GM12872 (cell line): ENCODE measurements around the gene CXorf38.
A peak's percentile ranks its signal among the peaks of the same experiment; 100 is the strongest.

ENCODE experiments used
- TF ChIP-seq, protein P1 (sequence below): IDR thresholded peaks from 3 replicates; pipeline ENCODE4 v1.5.1; 2011; ENCODE audit warnings: low read depth, mild to moderate bottlenecking, low read length, moderate library complexity; ENCODE audit not compliant: insufficient read depth

The CXorf38 gene, protein sequence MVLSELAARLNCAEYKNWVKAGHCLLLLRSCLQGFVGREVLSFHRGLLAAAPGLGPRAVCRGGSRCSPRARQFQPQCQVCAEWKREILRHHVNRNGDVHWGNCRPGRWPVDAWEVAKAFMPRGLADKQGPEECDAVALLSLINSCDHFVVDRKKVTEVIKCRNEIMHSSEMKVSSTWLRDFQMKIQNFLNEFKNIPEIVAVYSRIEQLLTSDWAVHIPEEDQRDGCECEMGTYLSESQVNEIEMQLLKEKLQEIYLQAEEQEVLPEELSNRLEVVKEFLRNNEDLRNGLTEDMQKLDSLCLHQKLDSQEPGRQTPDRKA

GRCh38 chrX:40647307-40648197, at the start of gene CXorf38:
Gene CXorf38 (minus strand): TSS chrX:40647561. CDS start chrX:40647520, 41 bp downstream.
- TF ChIP-seq, protein P1, sequence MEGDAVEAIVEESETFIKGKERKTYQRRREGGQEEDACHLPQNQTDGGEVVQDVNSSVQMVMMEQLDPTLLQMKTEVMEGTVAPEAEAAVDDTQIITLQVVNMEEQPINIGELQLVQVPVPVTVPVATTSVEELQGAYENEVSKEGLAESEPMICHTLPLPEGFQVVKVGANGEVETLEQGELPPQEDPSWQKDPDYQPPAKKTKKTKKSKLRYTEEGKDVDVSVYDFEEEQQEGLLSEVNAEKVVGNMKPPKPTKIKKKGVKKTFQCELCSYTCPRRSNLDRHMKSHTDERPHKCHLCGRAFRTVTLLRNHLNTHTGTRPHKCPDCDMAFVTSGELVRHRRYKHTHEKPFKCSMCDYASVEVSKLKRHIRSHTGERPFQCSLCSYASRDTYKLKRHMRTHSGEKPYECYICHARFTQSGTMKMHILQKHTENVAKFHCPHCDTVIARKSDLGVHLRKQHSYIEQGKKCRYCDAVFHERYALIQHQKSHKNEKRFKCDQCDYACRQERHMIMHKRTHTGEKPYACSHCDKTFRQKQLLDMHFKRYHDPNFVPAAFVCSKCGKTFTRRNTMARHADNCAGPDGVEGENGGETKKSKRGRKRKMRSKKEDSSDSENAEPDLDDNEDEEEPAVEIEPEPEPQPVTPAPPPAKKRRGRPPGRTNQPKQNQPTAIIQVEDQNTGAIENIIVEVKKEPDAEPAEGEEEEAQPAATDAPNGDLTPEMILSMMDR = 0 out of 3 replicates have a peak, but pooled peaks have one; percentile 3

DNA sequence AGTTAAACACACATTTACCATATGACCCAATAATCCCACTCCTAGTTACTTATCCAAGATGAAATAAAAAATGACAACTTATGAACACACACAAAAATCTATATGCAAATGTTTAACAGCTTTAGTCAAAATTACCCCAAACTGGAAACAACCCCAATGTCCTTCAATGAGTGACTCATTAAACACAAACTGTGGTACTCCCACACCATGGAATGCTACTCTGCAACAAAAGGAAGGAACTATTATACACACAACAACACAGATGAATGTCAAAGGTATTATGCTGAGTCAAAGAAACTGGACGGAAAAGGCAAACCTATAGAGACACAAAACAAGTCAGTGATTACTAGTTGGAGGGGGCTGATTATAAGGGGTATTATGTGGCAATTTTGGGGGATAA, 47.4 kb upstream of the CXorf38 start:
- TF ChIP-seq, protein P1 = no peak

GRCh38 chrX:40688929-40689328, 41.6 kb upstream of the CXorf38 start:
- TF ChIP-seq, protein P1 = no peak

DNA sequence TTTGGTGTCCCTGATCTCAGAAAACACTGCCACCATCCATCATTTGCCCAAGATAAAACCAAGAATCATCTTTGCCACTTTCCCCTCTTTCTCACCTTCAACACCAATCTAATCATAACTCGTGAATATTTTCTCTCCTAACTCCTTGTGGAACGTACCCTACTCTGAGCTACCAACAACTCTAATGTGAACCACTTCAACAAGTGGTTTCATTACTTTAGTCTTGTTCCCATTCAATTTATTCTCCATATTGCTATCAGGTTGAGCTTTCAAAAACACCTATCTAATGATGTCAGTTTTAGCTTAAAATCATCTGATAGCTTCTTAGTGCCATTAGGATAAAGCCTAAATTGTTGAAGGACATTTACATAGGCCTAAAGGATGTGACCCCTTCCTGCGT, 39.8 kb upstream of the CXorf38 start:
- TF ChIP-seq, protein P1 = no peak

DNA sequence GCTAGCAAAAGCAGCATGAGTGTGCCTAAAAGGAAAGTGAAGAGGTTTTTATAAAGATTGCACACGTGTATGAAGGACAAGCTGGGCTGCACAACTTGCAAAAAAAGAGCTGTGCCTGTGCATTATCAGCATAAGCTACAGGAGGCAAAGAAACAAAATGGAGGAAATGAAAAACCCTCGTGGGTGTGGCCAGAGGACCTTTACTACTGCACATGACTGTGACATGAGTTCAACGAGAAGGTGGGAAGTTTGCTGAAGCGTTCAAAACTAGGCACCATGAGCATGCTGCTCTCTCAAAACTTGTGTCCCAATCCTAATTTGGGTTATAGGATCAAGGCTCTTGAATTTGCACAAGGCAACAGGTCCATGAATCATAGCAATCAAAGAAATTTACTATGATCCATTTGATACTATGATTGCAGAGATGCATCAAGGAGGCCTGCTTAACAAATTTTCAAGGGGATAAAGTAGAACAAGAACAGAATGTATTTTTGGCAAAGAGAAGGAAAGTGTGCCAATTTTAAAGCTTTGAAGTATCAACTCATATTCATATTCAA, 38.1 kb upstream of the CXorf38 start:
- TF ChIP-seq, protein P1 = no peak

- TF ChIP-seq, protein P1 = no peak
Observed at GRCh38 chrX:40684092-40684491, 36.7 kb upstream of the CXorf38 start.

DNA sequence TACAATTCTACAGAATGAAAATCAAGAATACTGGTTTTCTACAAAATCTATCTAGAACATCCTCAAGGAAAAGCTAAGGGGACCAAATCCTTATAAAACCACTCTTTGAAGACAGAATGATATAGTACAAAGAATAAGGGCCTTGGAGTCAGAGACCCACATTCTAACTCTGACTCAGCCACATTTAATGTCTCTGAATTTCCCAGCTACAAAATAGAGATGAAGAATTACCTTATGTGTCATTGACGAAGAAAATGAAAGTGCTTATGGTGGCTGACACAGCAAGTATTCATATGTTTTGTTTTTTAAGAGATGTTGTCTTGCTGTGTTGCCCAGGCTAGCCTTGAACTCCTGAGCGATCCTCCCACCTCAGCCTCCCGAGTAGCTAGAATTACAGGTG, 35.9 kb upstream of the CXorf38 start:
- TF ChIP-seq, protein P1 = no peak
